ENCODE results near the gene MSI2.

MSI2 gene

DNA sequence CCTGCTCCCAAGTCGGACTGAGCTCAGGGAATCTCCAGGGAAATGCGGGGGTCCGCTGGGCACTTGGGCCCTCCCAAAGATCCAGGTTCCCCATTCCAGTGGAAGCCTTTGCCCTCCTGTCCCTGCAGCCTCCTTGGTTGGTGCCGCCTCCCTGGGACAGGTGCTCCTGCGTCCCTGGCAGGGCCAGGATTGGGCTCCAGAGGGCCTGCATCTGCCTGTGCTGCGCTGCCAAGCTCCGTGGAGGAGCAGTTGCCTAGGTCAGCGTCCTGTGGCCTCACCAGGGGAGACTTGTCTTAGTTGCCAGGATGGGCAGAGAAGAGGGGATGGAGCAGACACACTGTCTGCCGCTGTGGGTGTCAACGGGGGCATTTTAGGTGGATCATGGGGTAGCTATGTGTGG, 67.1 kb downstream of the MSI2 start:
- TF ChIP-seq ISL1 (CRISPR knock-in tag; IDR thresholded peaks at IDR 0.05) = no peak
- TF ChIP-seq TCF4 (CRISPR knock-in tag; IDR thresholded peaks at IDR 0.05; ENCODE audit: borderline replicate concordance) = no peak
- TF ChIP-seq, protein P1, sequence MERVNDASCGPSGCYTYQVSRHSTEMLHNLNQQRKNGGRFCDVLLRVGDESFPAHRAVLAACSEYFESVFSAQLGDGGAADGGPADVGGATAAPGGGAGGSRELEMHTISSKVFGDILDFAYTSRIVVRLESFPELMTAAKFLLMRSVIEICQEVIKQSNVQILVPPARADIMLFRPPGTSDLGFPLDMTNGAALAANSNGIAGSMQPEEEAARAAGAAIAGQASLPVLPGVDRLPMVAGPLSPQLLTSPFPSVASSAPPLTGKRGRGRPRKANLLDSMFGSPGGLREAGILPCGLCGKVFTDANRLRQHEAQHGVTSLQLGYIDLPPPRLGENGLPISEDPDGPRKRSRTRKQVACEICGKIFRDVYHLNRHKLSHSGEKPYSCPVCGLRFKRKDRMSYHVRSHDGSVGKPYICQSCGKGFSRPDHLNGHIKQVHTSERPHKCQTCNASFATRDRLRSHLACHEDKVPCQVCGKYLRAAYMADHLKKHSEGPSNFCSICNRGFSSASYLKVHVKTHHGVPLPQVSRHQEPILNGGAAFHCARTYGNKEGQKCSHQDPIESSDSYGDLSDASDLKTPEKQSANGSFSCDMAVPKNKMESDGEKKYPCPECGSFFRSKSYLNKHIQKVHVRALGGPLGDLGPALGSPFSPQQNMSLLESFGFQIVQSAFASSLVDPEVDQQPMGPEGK (CRISPR knock-in tag; IDR thresholded peaks at IDR 0.05; ENCODE audit: borderline replicate concordance) = no peak
- TF ChIP-seq TOX (CRISPR knock-in tag; IDR thresholded peaks at IDR 0.05; ENCODE audit: borderline replicate concordance) = no peak
- TF ChIP-seq ESRRG (CRISPR knock-in tag; IDR thresholded peaks at IDR 0.05) = no peak
- no peak for TF ChIP-seq ZC3H10 (CRISPR knock-in tag; IDR thresholded peaks at IDR 0.05)
- no peak for TF ChIP-seq ZFP30 (CRISPR knock-in tag; IDR thresholded peaks at IDR 0.05)
- TF ChIP-seq ZNF70 (CRISPR knock-in tag; IDR thresholded peaks at IDR 0.05) = no peak
- no peak for TF ChIP-seq GLIS3 (CRISPR knock-in tag; IDR thresholded peaks at IDR 0.05)
- TF ChIP-seq, protein P2, sequence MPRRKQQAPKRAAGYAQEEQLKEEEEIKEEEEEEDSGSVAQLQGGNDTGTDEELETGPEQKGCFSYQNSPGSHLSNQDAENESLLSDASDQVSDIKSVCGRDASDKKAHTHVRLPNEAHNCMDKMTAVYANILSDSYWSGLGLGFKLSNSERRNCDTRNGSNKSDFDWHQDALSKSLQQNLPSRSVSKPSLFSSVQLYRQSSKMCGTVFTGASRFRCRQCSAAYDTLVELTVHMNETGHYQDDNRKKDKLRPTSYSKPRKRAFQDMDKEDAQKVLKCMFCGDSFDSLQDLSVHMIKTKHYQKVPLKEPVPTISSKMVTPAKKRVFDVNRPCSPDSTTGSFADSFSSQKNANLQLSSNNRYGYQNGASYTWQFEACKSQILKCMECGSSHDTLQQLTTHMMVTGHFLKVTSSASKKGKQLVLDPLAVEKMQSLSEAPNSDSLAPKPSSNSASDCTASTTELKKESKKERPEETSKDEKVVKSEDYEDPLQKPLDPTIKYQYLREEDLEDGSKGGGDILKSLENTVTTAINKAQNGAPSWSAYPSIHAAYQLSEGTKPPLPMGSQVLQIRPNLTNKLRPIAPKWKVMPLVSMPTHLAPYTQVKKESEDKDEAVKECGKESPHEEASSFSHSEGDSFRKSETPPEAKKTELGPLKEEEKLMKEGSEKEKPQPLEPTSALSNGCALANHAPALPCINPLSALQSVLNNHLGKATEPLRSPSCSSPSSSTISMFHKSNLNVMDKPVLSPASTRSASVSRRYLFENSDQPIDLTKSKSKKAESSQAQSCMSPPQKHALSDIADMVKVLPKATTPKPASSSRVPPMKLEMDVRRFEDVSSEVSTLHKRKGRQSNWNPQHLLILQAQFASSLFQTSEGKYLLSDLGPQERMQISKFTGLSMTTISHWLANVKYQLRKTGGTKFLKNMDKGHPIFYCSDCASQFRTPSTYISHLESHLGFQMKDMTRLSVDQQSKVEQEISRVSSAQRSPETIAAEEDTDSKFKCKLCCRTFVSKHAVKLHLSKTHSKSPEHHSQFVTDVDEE (CRISPR knock-in tag; IDR thresholded peaks at IDR 0.05) = no peak
- TF ChIP-seq ZFP3 (CRISPR knock-in tag; IDR thresholded peaks at IDR 0.05) = no peak
- no peak for TF ChIP-seq ZNF8 (CRISPR knock-in tag; IDR thresholded peaks at IDR 0.05)
- TF ChIP-seq OSR1 (CRISPR knock-in tag; IDR thresholded peaks at IDR 0.05) = no peak
- no peak for ATAC-seq

DNA sequence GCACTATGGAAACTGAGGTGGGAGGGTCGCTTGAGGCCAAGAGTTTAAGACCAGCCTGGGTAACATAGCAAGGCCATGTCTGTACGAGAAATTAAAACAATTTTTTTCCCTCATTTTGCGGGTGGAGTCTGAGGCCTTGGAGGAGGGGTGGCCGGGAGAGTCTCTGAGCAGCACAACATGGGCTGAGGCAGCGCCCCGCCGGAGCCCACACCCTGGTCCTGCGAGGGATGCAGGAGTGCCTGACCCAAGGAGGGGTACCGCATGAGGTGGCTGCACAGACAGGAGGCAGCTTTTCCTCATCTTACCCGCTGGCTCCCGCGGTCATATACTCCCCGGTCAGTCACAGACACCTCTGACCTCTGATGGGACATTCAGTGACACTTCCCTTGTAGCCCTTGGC, 67.7 kb downstream of the MSI2 start:
- TF ChIP-seq, protein P3, sequence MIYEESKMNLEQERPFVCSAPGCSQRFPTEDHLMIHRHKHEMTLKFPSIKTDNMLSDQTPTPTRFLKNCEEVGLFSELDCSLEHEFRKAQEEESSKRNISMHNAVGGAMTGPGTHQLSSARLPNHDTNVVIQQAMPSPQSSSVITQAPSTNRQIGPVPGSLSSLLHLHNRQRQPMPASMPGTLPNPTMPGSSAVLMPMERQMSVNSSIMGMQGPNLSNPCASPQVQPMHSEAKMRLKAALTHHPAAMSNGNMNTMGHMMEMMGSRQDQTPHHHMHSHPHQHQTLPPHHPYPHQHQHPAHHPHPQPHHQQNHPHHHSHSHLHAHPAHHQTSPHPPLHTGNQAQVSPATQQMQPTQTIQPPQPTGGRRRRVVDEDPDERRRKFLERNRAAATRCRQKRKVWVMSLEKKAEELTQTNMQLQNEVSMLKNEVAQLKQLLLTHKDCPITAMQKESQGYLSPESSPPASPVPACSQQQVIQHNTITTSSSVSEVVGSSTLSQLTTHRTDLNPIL (CRISPR knock-in tag; IDR thresholded peaks at IDR 0.05; ENCODE audit: low read depth) = no peak
- TF ChIP-seq GLIS3 (CRISPR knock-in tag; IDR thresholded peaks at IDR 0.05) = no peak
- TF ChIP-seq CSDC2 (CRISPR knock-in tag; IDR thresholded peaks at IDR 0.05) = no peak
- TF ChIP-seq ZNF70 (CRISPR knock-in tag; IDR thresholded peaks at IDR 0.05) = no peak
- no peak for TF ChIP-seq SNAI2 (CRISPR knock-in tag; IDR thresholded peaks at IDR 0.05)
- ATAC-seq = no peak

DNA sequence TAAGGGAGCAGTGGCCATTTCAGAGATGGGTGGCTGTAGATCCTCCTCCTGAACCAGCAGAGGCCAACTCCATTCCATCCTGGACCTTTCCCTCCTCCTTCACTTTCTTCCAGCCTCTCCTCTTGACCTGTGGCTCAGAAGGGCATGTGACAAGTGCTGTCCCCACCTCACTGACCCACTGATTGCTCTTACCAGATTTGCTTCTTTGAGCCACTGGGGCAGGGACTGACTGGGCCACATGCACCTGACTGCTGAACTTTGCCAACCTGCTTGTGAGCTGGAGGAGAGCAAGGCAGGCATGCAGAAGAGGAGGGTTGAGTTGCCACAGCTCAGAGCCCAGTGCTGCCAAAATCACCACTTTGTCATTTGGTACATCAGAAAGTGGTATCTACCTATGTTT, 68.3 kb downstream of the MSI2 start:
- TF ChIP-seq, protein P1 (CRISPR knock-in tag; IDR thresholded peaks at IDR 0.05; ENCODE audit: borderline replicate concordance) = no peak
- TF ChIP-seq OSR1 (CRISPR knock-in tag; IDR thresholded peaks at IDR 0.05) (no peak), ARNTL (CRISPR knock-in tag; IDR thresholded peaks at IDR 0.05; ENCODE audit: borderline replicate concordance, low read depth) (no peak), BACH2 (CRISPR knock-in tag; IDR thresholded peaks at IDR 0.05; ENCODE audit: borderline replicate concordance) (no peak), ZNF565 (CRISPR knock-in tag; conservative IDR thresholded peaks at IDR 0.05; ENCODE audit: low read depth) (no peak), SNAI2 (CRISPR knock-in tag; IDR thresholded peaks at IDR 0.05) (no peak), ZFP30 (CRISPR knock-in tag; IDR thresholded peaks at IDR 0.05) (no peak), ZNF70 (CRISPR knock-in tag; IDR thresholded peaks at IDR 0.05) (no peak)
- TF ChIP-seq, protein P3 (CRISPR knock-in tag; IDR thresholded peaks at IDR 0.05; ENCODE audit: low read depth) = no peak
- no peak for ATAC-seq

DNA sequence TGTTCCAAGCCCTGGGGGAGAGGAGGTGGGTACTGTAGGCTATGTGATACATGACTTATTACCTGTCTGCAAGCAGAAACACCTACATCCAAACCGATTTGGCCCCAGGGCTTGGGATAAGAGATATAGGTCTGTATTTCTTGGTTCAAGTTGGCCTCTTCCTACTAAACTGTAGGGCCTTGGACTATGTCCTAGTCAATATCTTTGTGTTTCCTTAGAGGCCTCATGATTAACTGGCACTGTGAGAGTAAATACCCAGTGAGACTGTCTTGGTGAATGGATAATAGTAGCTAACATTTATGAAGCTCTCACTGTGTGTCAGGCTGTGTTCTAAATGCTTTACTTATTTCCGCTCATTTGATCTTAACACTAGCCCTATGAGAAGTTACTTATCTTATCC, 70.0 kb downstream of the MSI2 start:
- TF ChIP-seq ZNF70 (CRISPR knock-in tag; IDR thresholded peaks at IDR 0.05) (no peak), BACH2 (CRISPR knock-in tag; IDR thresholded peaks at IDR 0.05; ENCODE audit: borderline replicate concordance) (no peak), ZNF8 (CRISPR knock-in tag; IDR thresholded peaks at IDR 0.05) (no peak), ESRRG (CRISPR knock-in tag; IDR thresholded peaks at IDR 0.05) (no peak), ZFP30 (CRISPR knock-in tag; IDR thresholded peaks at IDR 0.05) (no peak), OSR1 (CRISPR knock-in tag; IDR thresholded peaks at IDR 0.05) (no peak), SNAI2 (CRISPR knock-in tag; IDR thresholded peaks at IDR 0.05) (no peak), ISL1 (CRISPR knock-in tag; IDR thresholded peaks at IDR 0.05) (no peak), ZNF565 (CRISPR knock-in tag; conservative IDR thresholded peaks at IDR 0.05; ENCODE audit: low read depth) (no peak), TOX (CRISPR knock-in tag; IDR thresholded peaks at IDR 0.05; ENCODE audit: borderline replicate concordance) (no peak), ARNTL (CRISPR knock-in tag; IDR thresholded peaks at IDR 0.05; ENCODE audit: borderline replicate concordance, low read depth) (no peak), PPARA (CRISPR knock-in tag; IDR thresholded peaks at IDR 0.05; ENCODE audit: borderline replicate concordance) (no peak)
- TF ChIP-seq, protein P4, sequence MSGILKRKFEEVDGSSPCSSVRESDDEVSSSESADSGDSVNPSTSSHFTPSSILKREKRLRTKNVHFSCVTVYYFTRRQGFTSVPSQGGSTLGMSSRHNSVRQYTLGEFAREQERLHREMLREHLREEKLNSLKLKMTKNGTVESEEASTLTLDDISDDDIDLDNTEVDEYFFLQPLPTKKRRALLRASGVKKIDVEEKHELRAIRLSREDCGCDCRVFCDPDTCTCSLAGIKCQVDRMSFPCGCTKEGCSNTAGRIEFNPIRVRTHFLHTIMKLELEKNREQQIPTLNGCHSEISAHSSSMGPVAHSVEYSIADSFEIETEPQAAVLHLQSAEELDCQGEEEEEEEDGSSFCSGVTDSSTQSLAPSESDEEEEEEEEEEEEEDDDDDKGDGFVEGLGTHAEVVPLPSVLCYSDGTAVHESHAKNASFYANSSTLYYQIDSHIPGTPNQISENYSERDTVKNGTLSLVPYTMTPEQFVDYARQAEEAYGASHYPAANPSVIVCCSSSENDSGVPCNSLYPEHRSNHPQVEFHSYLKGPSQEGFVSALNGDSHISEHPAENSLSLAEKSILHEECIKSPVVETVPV (CRISPR knock-in tag; IDR thresholded peaks at IDR 0.05) = no peak
- no peak for ATAC-seq
